Cardiac fibroblast (primary cell): ENCODE data around the gene CLK4.

Experiments
- DNase-seq, 2 donors: peaks; one replicate each; pipeline versions ENCODE4 v3.0.0 to v3.0.0-alpha.2; 2010; ENCODE audit warnings: low read depth in 2 of 2
- H3K4me3 ChIP-seq, 2 donors: replicated peaks in 1 of 2; 1 replicate in 1 of 2; 2 replicates in 1 of 2; pipeline ENCODE4 v1.5.1; 2011; ENCODE audit warnings: low read depth in 2 of 2, low read length in 2 of 2, mild to moderate bottlenecking in 2 of 2, moderate library complexity in 1 of 2
- TF ChIP-seq, protein P1 (sequence below): IDR thresholded peaks from one replicate; pipeline ENCODE4 v1.5.1; 2011; ENCODE audit warnings: low read depth, mild to moderate bottlenecking, low read length, inconsistent platforms

Gene CLK4

DNA sequence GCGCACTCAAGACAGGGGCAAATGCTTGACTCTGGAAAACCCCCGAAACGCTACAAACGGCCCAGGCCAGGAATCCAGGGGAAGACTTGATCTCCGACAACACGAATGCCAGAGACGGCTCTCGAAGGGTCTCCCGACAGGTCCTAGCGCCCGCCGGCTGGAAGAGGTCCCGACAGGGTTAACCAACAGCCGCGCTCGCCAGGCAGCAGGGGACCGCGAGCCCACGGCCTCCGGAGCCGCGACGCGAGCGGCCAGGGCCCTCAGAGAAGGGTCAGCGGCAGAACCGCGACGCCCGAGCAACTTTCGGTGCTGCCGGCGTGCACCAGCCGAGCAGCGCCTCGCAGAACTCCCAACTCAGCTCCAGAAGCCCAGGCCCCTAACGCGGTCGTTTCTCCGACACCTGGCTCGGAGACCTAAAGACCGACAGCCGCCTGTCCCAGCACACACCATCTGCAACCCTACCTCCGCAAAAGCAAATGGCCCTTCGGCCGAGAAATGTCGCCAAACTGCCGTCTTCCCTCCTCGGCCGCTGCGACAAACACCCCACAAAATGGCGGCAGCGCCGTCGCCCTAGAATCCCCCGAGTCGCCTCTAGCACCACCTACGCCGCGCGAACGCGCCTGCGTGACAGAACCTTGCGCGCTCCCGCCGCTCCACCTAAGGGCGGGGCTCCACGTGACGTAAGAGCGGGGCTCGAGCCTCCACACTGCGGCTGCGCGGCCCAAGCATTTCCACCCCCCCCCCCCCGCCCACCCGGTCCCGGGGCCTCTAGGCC is at the start of gene CLK4:
Gene CLK4, minus strand, starts transcription at position 567 of the 775 bp plus-strand sequence. CDS start 3,634 bp downstream, outside the sequence.
- TF ChIP-seq, protein P1, sequence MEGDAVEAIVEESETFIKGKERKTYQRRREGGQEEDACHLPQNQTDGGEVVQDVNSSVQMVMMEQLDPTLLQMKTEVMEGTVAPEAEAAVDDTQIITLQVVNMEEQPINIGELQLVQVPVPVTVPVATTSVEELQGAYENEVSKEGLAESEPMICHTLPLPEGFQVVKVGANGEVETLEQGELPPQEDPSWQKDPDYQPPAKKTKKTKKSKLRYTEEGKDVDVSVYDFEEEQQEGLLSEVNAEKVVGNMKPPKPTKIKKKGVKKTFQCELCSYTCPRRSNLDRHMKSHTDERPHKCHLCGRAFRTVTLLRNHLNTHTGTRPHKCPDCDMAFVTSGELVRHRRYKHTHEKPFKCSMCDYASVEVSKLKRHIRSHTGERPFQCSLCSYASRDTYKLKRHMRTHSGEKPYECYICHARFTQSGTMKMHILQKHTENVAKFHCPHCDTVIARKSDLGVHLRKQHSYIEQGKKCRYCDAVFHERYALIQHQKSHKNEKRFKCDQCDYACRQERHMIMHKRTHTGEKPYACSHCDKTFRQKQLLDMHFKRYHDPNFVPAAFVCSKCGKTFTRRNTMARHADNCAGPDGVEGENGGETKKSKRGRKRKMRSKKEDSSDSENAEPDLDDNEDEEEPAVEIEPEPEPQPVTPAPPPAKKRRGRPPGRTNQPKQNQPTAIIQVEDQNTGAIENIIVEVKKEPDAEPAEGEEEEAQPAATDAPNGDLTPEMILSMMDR, result no peak
- peak; percentile 94 to 96 for DNase-seq
- peak within 1 kb of the TSS; percentile 71 to 90 for H3K4me3 ChIP-seq

DNA sequence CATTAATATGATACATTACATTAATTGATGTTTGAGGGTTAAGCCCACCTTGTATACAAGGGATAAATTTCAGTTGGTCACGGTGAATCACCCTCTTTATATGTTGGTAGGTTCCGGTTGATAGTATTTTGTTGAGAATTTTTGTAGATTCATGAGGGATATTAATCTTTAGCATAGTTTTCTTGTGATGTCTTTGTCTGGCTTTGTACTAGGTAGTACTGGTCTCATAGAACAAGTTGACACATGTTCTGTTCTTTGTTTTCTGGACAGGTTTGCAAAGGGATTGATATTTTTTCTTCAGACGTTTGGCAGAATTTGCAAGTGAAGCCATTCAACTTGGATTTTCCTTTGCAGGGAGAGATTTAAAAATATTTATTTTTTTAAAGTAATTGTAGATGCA is 49.1 kb upstream of the CLK4 start:
- DNase-seq, result no peak
- TF ChIP-seq, protein P1, result no peak
- H3K4me3 ChIP-seq, result no peak overlapping the region

DNA sequence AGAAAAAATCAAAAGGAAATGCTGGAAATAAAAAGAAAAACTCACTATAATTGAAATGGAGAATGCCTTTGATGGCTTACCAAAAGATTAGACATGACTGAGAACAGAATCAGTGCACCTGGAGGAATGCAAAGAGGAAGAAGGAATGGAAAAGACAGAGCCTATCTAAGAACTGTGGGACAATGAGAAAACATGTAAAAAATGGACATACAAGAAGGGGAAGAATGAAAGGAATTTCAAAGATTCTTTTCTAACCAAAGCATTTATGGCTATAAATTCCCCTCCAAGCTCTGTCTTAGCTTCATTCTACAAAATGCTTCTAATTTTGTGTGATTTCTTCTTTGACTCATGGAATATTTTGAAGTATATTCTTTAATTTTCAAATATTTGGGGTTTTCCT is 47.5 kb upstream of the CLK4 start:
- TF ChIP-seq, protein P1, result no peak
- peak in 1 of 2 donors; percentile 33 for DNase-seq
- H3K4me3 ChIP-seq, result no peak overlapping the region

DNA sequence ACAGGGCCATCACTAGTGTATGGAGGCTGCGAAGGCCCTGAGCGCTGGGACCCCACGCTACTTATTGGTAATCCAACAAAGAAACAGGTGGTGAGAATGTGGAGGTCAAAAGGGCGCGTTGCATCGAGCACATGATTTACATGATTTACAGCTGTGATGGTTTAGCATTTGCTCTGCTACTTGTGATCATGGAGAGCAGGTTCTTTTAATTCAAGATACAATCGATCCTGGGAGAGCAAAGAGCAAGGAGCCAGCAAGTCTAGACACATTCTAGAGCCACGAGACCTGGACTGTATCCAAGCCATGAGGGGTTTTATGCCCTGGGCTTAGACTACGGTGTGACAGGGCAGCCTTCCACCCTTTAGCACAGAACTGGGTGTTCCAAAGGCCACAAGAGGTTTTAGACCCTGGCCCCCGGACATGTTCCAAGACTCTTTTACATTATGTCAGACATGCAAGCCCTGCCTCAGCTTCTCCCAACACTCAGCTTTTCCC is 47.0 kb upstream of the CLK4 start:
- TF ChIP-seq, protein P1, result no peak
- no peak overlapping the region for H3K4me3 ChIP-seq

DNA sequence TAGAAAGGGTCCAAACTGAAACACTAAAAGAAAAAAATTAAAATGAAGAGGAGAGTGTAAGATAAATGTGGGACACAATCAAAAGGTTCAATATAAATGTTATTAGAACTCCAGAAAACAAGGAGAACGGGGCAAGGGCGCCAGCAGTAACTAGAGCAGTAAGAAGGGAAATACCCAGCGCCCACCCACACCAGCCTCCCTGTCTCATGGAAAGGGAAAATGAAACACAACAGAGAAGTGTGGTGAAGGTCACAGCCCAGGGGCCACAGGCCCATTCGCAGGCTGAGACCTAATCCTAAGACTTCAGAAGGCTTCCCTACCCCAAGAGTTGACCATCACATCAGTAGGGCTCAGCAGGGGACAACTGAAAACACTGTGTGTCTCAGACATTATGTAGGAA is 45.8 kb upstream of the CLK4 start:
- no peak overlapping the region for H3K4me3 ChIP-seq
- DNase-seq, result no peak
- TF ChIP-seq, protein P1, result no peak

More for the DNA sequence above, 47.0 kb upstream of the CLK4 start:
- DNase-seq, result no peak

DNA sequence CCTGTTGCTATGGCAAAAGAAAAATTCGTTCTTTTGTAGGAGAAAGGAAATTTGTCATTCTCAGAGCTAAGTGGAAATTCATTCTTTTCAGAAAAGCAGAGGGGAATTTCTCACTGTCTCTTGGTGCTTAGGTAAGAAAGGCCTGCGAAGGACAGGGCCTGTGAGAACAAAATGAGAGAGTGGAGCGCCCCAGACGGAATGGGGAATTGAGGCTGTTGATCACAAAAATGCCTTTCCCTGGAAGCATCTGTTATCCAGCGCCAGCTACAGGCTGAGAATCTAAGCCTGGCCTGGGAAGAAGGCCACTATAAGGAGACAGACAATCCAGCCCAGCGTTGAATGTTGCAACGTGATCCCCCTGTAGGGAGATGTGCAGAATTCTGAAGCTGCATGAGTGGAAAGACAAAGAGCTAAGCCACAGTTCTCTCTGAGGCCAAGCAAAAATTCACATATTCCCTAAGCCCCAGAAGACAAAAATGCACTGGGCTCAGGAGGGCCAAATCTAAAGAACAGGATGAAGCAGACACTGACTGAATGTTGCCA is 44.8 kb upstream of the CLK4 start:
- no peak for DNase-seq
- H3K4me3 ChIP-seq, result no peak overlapping the region
- TF ChIP-seq, protein P1, result no peak
